Activated gamma-delta T cell treated with anti-CD3 and anti-CD28 coated beads, Interleukin-2, amount 50 U/mL, for 16 hours (primary cell): ENCODE results near the gene ZRANB3.
"Not testable (repeated sequence)": the region's sequence is repeated elsewhere in the genome, so short reads cannot be mapped to it uniquely, and the experiment has no call there.

ENCODE experiments used
- DNase-seq: peaks from one replicate; pipeline ENCODE4 v3.0.0-alpha.2; 2020; ENCODE audit warnings: low read depth

ZRANB3 gene

GRCh38 chr2:135320465-135321355 lies 210.3 kb downstream of the ZRANB3 start:
- DNase-seq, result no peak

DNA sequence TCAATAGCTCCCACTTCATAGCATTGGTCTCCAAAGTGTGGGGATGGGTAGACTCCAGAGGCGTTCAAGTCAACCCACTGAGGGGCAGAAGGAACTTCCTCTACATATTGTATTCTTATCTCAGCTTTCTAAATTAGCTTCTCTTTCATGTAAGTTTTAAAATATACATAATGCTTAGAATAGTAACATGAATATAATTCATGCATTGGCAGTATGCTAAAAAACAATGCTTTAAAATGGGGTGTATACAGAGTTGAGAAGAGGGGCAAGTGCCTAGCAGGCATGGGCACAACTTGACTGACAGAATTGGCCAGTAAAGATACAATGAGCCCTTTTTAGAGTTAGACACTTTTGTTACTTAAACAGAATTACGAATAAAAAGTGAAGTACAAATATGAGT lies 212.2 kb downstream of the ZRANB3 start:
- no peak for DNase-seq

DNA sequence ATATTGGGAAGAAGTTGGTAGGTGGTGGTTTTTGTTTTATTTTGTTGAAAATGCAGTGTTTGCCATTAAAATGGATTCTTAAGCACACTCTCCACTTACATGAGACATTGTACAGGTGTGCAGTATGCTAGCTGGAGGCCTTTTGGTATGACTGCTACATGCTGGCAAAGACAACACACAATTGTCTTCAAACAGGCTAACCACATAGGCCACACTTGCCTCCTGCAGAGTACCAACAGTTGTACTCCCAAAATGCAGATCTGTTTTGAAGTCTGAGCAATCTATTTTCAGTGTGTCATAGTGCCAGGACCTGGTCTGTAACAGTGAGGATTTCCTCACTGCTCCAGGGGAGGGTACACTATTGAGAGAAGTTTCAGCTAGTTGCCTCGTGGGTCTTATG lies 213.6 kb downstream of the ZRANB3 start:
- no peak for DNase-seq

- DNase-seq, result no peak
Measured at GRCh38 chr2:135311962-135312361, 219.1 kb downstream of the ZRANB3 start.

DNA sequence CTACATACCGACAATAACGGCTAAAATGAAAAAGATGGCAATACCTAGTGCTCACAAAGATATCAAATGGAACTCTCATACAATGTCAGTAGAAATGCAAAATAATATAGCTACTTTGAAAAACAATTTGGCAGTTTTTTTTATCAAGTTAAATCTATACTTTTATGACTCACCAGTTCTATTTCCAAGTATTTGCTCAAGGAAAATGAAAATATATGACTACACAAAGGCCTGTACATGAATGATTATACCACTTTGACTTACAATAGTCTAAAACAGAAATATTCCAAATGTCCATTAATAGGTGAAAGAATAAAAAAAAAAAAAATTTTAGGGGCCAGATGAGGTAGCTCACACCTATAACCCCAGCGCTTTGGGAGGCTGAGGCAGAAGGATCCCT lies 219.8 kb downstream of the ZRANB3 start:
- no peak for DNase-seq

GRCh38 chr2:135304694-135305093 lies 226.3 kb downstream of the ZRANB3 start:
- no peak for DNase-seq

DNA sequence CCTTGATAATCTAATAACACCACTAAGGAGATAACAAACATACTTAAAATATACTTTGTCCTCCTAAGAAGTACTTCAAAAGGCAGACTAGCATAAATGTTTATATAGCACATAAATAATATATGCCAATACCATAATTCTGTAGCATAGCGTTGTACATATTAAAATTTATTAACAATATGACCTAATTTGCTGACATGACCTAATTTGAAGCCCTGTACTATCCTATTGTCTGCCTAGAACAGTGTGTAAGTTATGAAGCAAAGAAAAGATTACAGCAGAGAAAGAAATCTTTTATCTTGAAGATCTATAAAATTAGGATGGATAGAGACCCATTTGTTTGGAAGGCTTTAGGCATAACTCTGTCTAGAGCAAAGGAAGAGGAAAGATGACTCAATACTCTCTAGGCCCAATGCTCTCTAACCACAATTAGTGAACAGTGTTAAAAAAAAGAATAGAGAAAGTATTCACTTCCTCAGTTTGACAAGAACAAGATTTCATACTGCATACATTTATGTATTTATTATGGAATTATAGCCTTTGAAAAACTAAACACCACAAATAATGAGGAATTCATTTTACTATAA lies 231.3 kb downstream of the ZRANB3 start:
- no peak for DNase-seq

- no peak for DNase-seq
Measured at GRCh38 chr2:135299165-135299564, 231.9 kb downstream of the ZRANB3 start.

- DNase-seq, result not testable (repeated sequence)
Measured at GRCh38 chr2:135287121-135287520, 243.9 kb downstream of the ZRANB3 start.

DNA sequence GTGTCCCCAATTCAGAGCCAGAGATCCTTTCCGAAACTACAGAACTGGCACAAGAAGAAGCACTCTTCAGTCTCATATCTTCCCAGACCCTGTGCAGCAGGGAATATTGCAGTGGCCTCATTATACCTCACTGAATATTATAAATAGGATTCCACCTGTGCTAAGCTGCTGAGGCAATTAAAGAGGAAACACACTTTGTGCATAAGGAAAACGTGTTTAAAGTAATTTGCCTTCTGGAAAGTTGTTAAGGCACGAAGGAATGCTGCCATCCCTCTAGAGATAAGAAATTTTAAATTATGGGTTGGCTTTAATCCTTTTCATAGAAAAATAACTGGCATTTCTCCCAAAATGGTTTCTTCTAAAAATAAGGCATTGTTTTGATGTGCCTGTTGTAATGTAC lies 245.6 kb downstream of the ZRANB3 start:
- DNase-seq, result no peak

DNA sequence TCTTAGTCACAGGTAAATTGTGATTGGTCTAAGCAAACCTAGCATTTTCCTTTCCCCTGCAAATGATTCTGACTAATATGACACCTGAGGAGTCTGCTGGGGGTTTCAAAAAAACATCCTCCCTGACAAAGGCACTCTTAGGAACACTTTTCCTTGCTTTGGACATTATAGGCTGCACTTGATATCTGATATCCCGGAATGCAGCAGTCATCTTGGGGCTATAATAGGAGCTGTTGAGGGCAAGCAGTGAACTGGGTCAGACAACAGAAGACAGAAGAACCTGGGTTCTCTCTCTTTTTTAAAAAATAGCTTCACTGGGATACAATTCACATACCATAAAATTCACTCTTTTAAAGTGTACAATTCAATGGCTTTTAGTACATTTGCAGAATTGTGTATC lies 249.6 kb downstream of the ZRANB3 start:
- no peak for DNase-seq

DNA sequence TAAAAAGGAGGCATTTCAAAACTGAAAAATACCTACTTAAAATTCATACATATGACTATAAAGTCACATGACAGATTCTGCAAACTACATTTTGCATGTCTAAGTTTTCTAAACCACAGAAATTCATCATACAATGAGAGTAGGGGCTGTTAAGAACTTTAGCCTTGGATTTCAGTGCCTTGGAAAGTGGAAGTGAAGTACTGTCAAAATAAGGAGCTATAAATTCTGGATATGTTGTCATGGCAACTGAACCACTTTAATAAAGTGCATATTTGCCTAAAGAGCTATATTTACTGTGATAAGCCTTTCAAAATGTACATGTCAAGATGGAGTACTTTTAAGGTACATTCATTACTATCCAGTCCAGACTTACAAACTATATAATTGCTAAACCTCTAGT lies 251.8 kb downstream of the ZRANB3 start:
- DNase-seq, result no peak

- DNase-seq, result no peak
Measured at GRCh38 chr2:135276525-135276924, 254.5 kb downstream of the ZRANB3 start.

GRCh38 chr2:135271006-135271405 lies 260.0 kb downstream of the ZRANB3 start:
- DNase-seq, result no peak

- no peak for DNase-seq
Measured at GRCh38 chr2:135265960-135266490, 265.0 kb downstream of the ZRANB3 start.

DNA sequence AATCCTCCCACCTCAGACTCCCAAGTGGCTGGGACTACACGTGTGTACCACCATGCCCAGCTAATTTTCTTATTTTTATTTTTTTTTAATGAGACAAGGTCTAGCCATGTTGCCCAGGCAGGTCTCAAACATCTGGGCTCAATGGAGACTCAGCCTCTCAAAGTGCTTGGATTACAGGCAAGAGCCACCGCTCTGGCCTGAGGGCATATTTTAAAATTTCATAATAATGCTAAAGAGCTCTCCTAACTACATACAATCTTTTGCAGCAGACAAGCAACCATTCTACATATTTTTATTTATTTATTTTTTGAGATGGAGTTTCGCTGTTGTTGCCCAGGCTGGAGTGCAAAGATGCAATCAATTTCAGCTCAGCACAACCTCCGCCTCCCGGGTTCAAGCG lies 271.9 kb downstream of the ZRANB3 start:
- no peak for DNase-seq

- DNase-seq, result no peak
Measured at GRCh38 chr2:135258193-135258592, 272.8 kb downstream of the ZRANB3 start.

DNA sequence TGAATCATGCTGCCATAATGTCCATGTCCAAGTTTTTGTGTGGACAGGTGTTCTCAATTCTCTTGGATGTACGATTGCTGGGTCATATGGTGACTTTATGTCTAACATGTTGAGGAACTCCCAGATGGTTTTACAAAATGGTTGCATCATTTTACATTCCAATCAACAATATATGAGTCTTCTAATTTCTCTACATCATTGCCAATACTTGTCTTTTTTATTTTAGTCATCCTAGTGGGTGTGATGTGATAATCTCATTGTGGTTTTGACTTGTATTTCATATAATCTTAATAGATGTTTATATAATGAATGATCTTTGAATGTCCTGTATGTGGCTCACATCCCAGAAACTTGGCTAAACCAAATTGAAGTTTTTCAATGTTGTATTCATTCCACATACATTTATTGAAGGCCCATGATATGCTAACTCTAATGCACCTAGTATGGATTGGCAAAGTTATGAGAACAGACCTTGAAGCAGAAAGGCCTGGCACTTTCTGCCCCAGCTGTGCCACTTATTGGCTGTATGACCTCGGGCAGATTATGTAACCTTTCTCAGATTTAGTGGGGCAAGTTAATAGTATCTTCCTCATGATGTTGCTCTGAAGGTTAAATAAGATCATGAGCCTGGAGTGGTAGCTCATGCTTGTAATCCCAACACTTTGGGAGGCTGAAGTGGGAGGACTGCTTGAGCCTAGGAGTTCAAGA lies 273.5 kb downstream of the ZRANB3 start:
- no peak for DNase-seq

DNA sequence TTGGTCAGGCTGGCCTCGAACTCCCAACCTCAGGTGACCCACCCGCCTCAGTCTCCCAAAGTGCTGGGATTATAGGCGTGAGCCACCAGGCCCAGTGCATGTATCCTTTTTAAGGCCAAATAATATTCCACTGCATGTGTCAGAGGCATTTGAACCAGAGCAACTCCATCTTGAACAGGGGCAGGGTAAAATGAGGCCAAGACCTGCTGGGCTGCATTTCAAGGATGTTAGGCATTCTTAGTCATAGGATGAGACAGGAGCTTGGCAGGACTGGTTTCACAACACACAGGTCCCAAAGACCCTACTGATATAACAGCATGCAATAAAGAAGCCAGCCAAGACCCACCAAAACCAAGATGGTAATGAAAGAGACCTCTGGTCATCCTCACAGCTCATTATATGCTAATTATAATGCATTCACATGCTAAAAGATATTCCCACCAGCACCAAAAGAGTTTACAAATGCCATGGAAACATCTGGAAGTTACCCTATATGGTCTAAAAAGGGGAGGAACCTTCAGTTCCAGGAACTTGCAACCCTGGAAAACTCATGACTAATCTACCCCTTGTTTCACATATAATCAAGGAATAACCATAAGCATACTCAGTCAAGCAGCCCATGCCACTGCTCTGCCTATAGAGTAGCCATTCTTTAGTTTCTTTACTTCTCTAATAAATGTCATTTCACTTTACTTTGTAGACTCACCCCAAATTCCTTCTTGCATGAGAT lies 274.3 kb downstream of the ZRANB3 start:
- no peak for DNase-seq

DNA sequence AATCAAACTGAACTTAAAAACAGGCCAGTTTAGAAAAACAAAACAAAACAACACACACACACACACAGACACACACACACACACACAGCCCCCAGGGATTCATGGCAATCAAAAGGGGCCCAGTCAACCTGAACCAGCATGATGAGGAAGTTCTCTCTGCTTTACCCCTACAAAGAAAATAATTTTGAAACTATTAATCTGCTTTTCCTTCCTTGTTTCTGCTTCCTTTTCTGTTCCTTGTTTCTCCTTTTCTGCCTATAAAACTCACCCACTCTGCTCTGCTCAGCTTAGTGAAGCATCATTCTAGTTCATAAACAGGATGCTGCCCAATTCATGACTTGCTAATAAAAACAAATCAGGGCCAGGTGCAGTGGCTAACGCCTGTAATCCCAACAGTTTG lies 275.8 kb downstream of the ZRANB3 start:
- DNase-seq, result no peak

GRCh38 chr2:135252805-135253458 lies 278.1 kb downstream of the ZRANB3 start:
- no peak for DNase-seq

DNA sequence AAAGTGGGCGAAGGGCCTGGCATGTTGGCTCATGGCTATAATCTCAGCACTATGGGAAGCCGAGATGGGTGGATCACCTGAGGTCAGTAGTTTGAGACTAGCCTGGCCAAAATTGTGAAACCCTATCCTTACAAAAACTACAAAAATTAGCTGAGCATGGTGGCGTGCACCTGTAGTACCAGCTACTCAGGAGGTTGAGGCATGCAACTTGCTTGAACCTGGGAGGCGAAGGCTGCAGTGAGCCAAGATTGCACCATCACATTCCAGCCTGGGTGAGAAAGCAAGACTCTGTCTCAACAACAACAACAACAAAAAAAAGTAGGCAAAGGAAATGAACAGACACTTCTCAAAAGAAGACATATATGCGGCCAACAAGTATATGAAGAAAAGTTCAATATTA lies 282.4 kb downstream of the ZRANB3 start:
- DNase-seq, result no peak
